Measurements from ENCODE around the gene ZNF599. TPM values are rescaled to one million over a fixed set of nuclear protein-coding genes. Genes with fewer than 3 reads are reported as not detected.

ZNF599 gene
- total and polyA plus RNA-seq, 7 experiments from 2014 or later, result 2.9 to 11.6 (median 9.6) TPM

GRCh38 chr19:34715357-34715756, 57.7 kb downstream of the ZNF599 start:
- H3K9me3 ChIP-seq (ENCODE audit: control insufficient read depth in 2 of 3, low read length in 3 of 3), result peaks cover 0 to 14% (median 4%) of the 10 kb centered on the region in 3 experiments
- H3K4me3 Mint-ChIP-seq, result no peak overlapping the region
- DNase-seq, result no peak
- H3K9me3 Mint-ChIP-seq, result peaks cover 3 to 34% (median 16%) of the 10 kb centered on the region in 11 donors
- peaks cover 0 to 6% (median 2%) of the 10 kb centered on the region in 7 donors for H3K4me1 Mint-ChIP-seq
- H3K4me1 ChIP-seq (ENCODE audit: control insufficient read depth in 2 of 2, insufficient read depth in 2 of 2, low read length in 2 of 2), result no peaks in the 10 kb centered on the region
- H3K27me3 ChIP-seq (ENCODE audit: control insufficient read depth in 2 of 2, insufficient read depth in 2 of 2, low read length in 2 of 2), result no peaks in the 10 kb centered on the region
- CTCF ChIA-PET, result interaction anchor here (0.6 kb wide), 2 partner anchors 79 to 1502 kb away, joined by 3 read pairs; no protein-coding TSS in a partner anchor
- ATAC-seq, result no peak
- no peaks in the 10 kb centered on the region for H3K36me3 ChIP-seq (ENCODE audit: control insufficient read depth in 2 of 3, insufficient read depth in 3 of 3, low read length in 3 of 3)
- no peak overlapping the region for H3K27ac Mint-ChIP-seq
- H3K36me3 Mint-ChIP-seq, result peaks cover 4 to 19% (median 5%) of the 10 kb centered on the region in 5 donors
- POLR2A ChIA-PET, result no interaction called here
- H3K27ac ChIP-seq (ENCODE audit: low read depth, low read length), result no peak overlapping the region
- no peak overlapping the region for H3K4me3 ChIP-seq (ENCODE audit: low read length)
- intact Hi-C loops (cut with micrococcal nuclease), result no loop called here
- H3K27me3 Mint-ChIP-seq, result peaks cover 5 to 48% (median 16%) of the 10 kb centered on the region in 5 donors

GRCh38 chr19:34713262-34713637, 59.8 kb downstream of the ZNF599 start:
- ChIA-PET POLR2A (no interaction called here), CTCF (interaction anchor here (0.5 to 5.4 kb wide), 4 partner anchors 33 to 251 kb away, joined by 3 to 54 read pairs (median 5); no protein-coding TSS in a partner anchor)
- intact Hi-C loops (cut with micrococcal nuclease), result loop anchor here in 1 of 2 donors (2.0 kb wide), 1 partner anchor 670 kb away; no protein-coding TSS in a partner anchor
- H3K9me3 ChIP-seq (ENCODE audit: control insufficient read depth in 2 of 3, low read length in 3 of 3), result peaks cover 0 to 14% (median 4%) of the 10 kb centered on the region in 3 experiments
- Mint-ChIP-seq H3K36me3 (peaks cover 4 to 19% (median 5%) of the 10 kb centered on the region in 5 donors), H3K4me1 (peaks cover 0 to 6% (median 2%) of the 10 kb centered on the region in 7 donors), H3K27ac (no peak overlapping the region), H3K9me3 (peaks cover 3 to 34% (median 16%) of the 10 kb centered on the region in 11 donors), H3K4me3 (no peak overlapping the region), H3K27me3 (peaks cover 5 to 52% (median 18%) of the 10 kb centered on the region in 5 donors)
- no peaks in the 10 kb centered on the region for H3K4me1 ChIP-seq (ENCODE audit: control insufficient read depth in 2 of 2, insufficient read depth in 2 of 2, low read length in 2 of 2)
- H3K4me3 ChIP-seq (ENCODE audit: low read length), result no peak overlapping the region
- H3K36me3 ChIP-seq (ENCODE audit: control insufficient read depth in 2 of 3, insufficient read depth in 3 of 3, low read length in 3 of 3), result no peaks in the 10 kb centered on the region
- H3K27me3 ChIP-seq (ENCODE audit: control insufficient read depth in 2 of 2, insufficient read depth in 2 of 2, low read length in 2 of 2), result no peaks in the 10 kb centered on the region
- DNase-seq, result no peak
- H3K27ac ChIP-seq (ENCODE audit: low read depth, low read length), result no peak overlapping the region
- ATAC-seq, result no peak

- peak in 8 of 9 donors; percentile 41 to 79 (median 70) for DNase-seq
- Mint-ChIP-seq H3K4me3 (no peak overlapping the region), H3K27ac (no peak overlapping the region), H3K9me3 (peaks cover 3 to 39% (median 17%) of the 10 kb centered on the region in 11 donors), H3K27me3 (peaks cover 3 to 50% (median 18%) of the 10 kb centered on the region in 5 donors), H3K4me1 (peaks cover 0 to 6% (median 2%) of the 10 kb centered on the region in 7 donors), H3K36me3 (peaks cover 4 to 19% (median 5%) of the 10 kb centered on the region in 5 donors)
- POLR2A ChIA-PET, result no interaction called here
- no peaks in the 10 kb centered on the region for H3K27me3 ChIP-seq (ENCODE audit: control insufficient read depth in 2 of 2, insufficient read depth in 2 of 2, low read length in 2 of 2)
- peaks cover 0 to 14% (median 4%) of the 10 kb centered on the region in 3 experiments for H3K9me3 ChIP-seq (ENCODE audit: control insufficient read depth in 2 of 3, low read length in 3 of 3)
- H3K4me1 ChIP-seq (ENCODE audit: control insufficient read depth in 2 of 2, insufficient read depth in 2 of 2, low read length in 2 of 2), result no peaks in the 10 kb centered on the region
- no peak overlapping the region for H3K27ac ChIP-seq (ENCODE audit: low read depth, low read length)
- no peaks in the 10 kb centered on the region for H3K36me3 ChIP-seq (ENCODE audit: control insufficient read depth in 2 of 3, insufficient read depth in 3 of 3, low read length in 3 of 3)
- H3K4me3 ChIP-seq (ENCODE audit: low read length), result no peak overlapping the region
- CTCF ChIA-PET, result interaction anchor here (0.5 to 5.4 kb wide), 6 partner anchors 9 to 340 kb away, joined by 3 to 54 read pairs (median 4); no protein-coding TSS in a partner anchor
- intact Hi-C loops (cut with micrococcal nuclease), result loop anchor here (1.0 to 2.0 kb wide), 3 partner anchors 73 to 670 kb away; no protein-coding TSS in a partner anchor
- ATAC-seq, result peak; percentile 67
These were observed 60.4 kb downstream of the ZNF599 start for GRCh38 chr19:34712395-34713261.

GRCh38 chr19:34711890-34712289, 61.1 kb downstream of the ZNF599 start:
- no peaks in the 10 kb centered on the region for H3K36me3 ChIP-seq (ENCODE audit: control insufficient read depth in 2 of 3, insufficient read depth in 3 of 3, low read length in 3 of 3)
- intact Hi-C loops (cut with micrococcal nuclease), result loop anchor here (1.0 to 2.0 kb wide), 3 partner anchors 73 to 669 kb away; no protein-coding TSS in a partner anchor
- no peaks in the 10 kb centered on the region for H3K4me1 ChIP-seq (ENCODE audit: control insufficient read depth in 2 of 2, insufficient read depth in 2 of 2, low read length in 2 of 2)
- Mint-ChIP-seq H3K36me3 (peaks cover 4 to 24% (median 5%) of the 10 kb centered on the region in 5 donors), H3K27me3 (peaks cover 1 to 50% (median 23%) of the 10 kb centered on the region in 5 donors), H3K4me3 (no peak overlapping the region), H3K9me3 (peaks cover 3 to 46% (median 21%) of the 10 kb centered on the region in 11 donors), H3K4me1 (peaks cover 0 to 6% (median 2%) of the 10 kb centered on the region in 7 donors), H3K27ac (no peak overlapping the region)
- POLR2A ChIA-PET, result no interaction called here
- ATAC-seq, result no peak
- peaks cover 0 to 14% (median 4%) of the 10 kb centered on the region in 3 experiments for H3K9me3 ChIP-seq (ENCODE audit: control insufficient read depth in 2 of 3, low read length in 3 of 3)
- H3K27ac ChIP-seq (ENCODE audit: low read depth, low read length), result no peak overlapping the region
- no peak overlapping the region for H3K4me3 ChIP-seq (ENCODE audit: low read length)
- DNase-seq, result no peak
- no peaks in the 10 kb centered on the region for H3K27me3 ChIP-seq (ENCODE audit: control insufficient read depth in 2 of 2, insufficient read depth in 2 of 2, low read length in 2 of 2)
- CTCF ChIA-PET, result interaction anchor here (0.6 to 5.4 kb wide), 4 partner anchors 10 to 341 kb away, joined by 3 to 54 read pairs (median 6); no protein-coding TSS in a partner anchor

Other genes starting within 250 kb of the ZNF599 start
- gene SCGB2B2, start 96.1 kb downstream of the ZNF599 start, total RNA-seq, result under 1 TPM; 0.56 to 0.95 (median 0.85) TPM
- under 1 TPM in 1 of 2 donors, not detected in 1; 0.15 TPM for gene SCGB2B2, start 96.1 kb downstream of the ZNF599 start, polyA plus RNA-seq
- gene ZNF302, start 95.5 kb downstream of the ZNF599 start, total RNA-seq, result 10 to 100 TPM; 13.6 to 61.4 (median 25.7) TPM
- gene ZNF302, start 95.5 kb downstream of the ZNF599 start, polyA plus RNA-seq, result 10 to 100 TPM; 16.4 to 25.3 TPM
- gene ZNF181, start 39.0 kb downstream of the ZNF599 start, total RNA-seq, result 10 to 100 TPM in 2 of 5 experiments, 1 to 10 TPM in 3; 4.8 to 28.5 (median 8.4) TPM
- gene ZNF181, start 39.0 kb downstream of the ZNF599 start, polyA plus RNA-seq, result 10 to 100 TPM; 34.5 to 36.0 TPM
- gene ZNF30, start 153.7 kb upstream of the ZNF599 start, total RNA-seq, result 10 to 100 TPM in 1 of 5 experiments, 1 to 10 TPM in 4; 2.0 to 13.1 (median 3.5) TPM
- 10 to 100 TPM; 10.2 to 13.0 TPM for gene ZNF30, start 153.7 kb upstream of the ZNF599 start, polyA plus RNA-seq
- gene ZNF792, start 191.0 kb upstream of the ZNF599 start, total RNA-seq, result 10 to 100 TPM; 11.0 to 33.9 (median 14.7) TPM
- gene ZNF792, start 191.0 kb upstream of the ZNF599 start, polyA plus RNA-seq, result 10 to 100 TPM; 18.3 to 23.5 TPM
- gene GRAMD1A, start 227.1 kb upstream of the ZNF599 start, total RNA-seq, result 100 to 1,000 TPM in 4 of 5 experiments, 10 to 100 TPM in 1; 90.1 to 286 (median 253) TPM
- 10 to 100 TPM; 33.6 to 74.9 TPM for gene GRAMD1A, start 227.1 kb upstream of the ZNF599 start, polyA plus RNA-seq